ENCODE measurements around the gene SNAPC2.

DNA sequence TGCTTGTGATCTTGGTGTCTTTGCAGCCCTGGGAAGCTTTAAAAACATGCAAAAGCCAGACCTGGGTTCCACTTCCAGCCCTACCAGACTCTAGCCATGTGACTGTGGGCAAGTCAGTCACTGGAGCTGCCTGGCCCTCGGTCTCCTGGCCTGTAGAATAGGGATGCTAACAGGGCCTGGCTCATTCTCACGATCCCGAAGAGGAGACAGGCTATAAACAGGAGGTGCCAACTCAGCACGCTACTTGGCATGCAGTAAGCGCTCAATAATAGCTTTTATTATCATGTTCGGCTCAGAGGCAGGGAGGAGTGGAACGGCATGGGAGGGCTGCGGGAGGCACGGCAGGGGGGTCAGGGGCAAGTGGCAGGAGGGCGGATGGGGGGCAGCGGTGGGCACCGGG, 4.1 kb downstream of the SNAPC2 start:
- TF ChIP-seq CTCF (CRISPR knock-in tag; IDR thresholded peaks at IDR 0.05) (no peak), KDM1A (CRISPR knock-in tag; IDR thresholded peaks at IDR 0.05) (no peak), TP53 (CRISPR knock-in tag; conservative IDR thresholded peaks at IDR 0.05) (no peak), RAD21 (CRISPR knock-in tag; IDR thresholded peaks at IDR 0.05) (no peak), YY1 (IDR thresholded peaks at IDR 0.05; ENCODE audit: insufficient read depth, insufficient replicate concordance, low read depth, low read length) (no peak)
- TF ChIP-seq, protein P1, sequence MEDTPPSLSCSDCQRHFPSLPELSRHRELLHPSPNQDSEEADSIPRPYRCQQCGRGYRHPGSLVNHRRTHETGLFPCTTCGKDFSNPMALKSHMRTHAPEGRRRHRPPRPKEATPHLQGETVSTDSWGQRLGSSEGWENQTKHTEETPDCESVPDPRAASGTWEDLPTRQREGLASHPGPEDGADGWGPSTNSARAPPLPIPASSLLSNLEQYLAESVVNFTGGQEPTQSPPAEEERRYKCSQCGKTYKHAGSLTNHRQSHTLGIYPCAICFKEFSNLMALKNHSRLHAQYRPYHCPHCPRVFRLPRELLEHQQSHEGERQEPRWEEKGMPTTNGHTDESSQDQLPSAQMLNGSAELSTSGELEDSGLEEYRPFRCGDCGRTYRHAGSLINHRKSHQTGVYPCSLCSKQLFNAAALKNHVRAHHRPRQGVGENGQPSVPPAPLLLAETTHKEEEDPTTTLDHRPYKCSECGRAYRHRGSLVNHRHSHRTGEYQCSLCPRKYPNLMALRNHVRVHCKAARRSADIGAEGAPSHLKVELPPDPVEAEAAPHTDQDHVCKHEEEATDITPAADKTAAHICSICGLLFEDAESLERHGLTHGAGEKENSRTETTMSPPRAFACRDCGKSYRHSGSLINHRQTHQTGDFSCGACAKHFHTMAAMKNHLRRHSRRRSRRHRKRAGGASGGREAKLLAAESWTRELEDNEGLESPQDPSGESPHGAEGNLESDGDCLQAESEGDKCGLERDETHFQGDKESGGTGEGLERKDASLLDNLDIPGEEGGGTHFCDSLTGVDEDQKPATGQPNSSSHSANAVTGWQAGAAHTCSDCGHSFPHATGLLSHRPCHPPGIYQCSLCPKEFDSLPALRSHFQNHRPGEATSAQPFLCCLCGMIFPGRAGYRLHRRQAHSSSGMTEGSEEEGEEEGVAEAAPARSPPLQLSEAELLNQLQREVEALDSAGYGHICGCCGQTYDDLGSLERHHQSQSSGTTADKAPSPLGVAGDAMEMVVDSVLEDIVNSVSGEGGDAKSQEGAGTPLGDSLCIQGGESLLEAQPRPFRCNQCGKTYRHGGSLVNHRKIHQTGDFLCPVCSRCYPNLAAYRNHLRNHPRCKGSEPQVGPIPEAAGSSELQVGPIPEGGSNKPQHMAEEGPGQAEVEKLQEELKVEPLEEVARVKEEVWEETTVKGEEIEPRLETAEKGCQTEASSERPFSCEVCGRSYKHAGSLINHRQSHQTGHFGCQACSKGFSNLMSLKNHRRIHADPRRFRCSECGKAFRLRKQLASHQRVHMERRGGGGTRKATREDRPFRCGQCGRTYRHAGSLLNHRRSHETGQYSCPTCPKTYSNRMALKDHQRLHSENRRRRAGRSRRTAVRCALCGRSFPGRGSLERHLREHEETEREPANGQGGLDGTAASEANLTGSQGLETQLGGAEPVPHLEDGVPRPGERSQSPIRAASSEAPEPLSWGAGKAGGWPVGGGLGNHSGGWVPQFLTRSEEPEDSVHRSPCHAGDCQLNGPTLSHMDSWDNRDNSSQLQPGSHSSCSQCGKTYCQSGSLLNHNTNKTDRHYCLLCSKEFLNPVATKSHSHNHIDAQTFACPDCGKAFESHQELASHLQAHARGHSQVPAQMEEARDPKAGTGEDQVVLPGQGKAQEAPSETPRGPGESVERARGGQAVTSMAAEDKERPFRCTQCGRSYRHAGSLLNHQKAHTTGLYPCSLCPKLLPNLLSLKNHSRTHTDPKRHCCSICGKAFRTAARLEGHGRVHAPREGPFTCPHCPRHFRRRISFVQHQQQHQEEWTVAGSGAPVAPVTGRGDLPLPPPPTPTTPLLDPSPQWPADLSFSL (CRISPR knock-in tag; IDR thresholded peaks at IDR 0.05) = no peak
- TF ChIP-seq, protein P2, sequence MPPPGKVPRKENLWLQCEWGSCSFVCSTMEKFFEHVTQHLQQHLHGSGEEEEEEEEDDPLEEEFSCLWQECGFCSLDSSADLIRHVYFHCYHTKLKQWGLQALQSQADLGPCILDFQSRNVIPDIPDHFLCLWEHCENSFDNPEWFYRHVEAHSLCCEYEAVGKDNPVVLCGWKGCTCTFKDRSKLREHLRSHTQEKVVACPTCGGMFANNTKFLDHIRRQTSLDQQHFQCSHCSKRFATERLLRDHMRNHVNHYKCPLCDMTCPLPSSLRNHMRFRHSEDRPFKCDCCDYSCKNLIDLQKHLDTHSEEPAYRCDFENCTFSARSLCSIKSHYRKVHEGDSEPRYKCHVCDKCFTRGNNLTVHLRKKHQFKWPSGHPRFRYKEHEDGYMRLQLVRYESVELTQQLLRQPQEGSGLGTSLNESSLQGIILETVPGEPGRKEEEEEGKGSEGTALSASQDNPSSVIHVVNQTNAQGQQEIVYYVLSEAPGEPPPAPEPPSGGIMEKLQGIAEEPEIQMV (CRISPR knock-in tag; IDR thresholded peaks at IDR 0.05; ENCODE audit: low read depth) = no peak
